ENCODE measurements around the gene CYTH4.

DNA sequence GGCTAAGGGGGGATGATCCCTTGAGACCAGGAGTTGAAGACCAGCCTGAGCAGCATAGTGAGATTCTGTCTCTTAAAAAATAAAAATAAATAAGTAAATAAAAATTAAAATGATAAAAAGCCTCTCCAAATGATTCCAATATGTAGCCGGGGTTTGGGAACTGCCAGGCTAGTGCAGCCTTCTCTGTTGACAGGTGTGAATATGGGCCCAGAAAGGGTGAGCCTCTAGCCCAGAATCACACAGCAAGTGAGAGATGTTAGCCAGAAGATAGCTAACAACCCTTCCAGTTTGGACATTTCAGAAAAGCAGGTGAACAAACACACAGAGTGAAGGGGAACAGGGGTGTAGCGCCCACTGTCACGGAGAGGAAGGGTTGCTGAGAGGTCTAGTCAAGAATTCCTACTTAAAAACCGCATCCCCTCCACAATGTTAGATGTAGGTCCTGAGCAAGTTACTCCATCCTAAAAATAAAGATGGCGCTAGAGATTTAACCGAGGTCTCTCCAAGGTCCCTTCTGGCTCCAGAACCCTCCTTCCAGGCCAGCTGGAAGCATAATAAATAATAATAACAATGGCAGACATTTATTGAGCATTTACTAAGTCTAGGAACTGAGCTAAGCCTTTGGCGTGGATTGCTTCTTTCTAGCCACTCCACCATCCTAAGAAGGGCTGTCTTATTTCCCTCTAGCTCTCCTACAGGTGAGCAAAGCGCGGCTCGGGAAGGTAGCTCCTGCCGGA is 51.6 kb downstream of the CYTH4 start:
- TF ChIP-seq CTCF (IDR thresholded peaks at IDR 0.05): no peak
- no peak for TF ChIP-seq POLR2A (IDR thresholded peaks at IDR 0.05)
